ENCODE results near the gene STRADA.

The STRADA gene

DNA sequence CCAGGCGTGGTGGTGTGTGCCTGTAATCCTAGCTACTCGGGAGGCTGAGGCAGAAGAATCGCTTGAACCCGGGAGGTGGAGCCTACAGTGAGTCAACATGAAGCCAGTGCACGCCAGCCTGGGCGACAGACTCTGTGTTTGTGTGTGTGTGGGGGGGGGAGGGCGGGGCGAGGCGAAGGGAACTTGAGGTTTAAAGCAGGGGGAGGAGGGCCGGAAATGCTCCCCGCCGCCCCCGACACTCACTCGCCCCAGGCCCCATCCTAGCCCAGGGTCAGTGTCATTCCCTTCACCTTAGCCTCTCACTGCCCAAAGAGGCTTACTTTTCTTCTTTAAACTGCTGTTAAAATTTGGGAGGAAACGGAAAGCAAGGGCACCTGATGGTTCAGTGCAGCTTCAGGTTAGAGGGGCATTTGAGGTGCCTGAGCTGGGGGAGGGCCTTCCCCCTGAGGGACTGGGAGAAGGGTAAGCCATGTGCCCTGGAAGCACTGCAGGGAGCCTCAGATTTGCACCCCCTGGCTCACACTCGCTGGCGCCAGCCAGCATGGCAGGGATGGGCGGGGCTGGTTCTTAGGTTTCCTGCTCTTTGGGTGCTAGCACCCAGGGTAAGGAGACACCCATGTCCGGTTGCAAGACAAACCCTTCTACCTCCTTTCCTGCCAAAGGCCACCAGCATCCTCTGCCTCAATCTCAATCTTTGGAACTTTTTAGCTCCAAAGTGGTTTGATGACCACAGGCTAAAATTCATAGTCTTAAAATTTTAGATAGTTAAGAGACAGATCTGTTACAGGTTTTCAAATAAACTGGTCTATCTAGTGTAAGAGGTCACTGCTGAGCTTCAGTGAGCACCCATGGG lies 39.5 kb downstream of the STRADA start:
- H3K4me3 ChIP-seq (ENCODE audit: low read depth, low read length), result no peak overlapping the region

DNA sequence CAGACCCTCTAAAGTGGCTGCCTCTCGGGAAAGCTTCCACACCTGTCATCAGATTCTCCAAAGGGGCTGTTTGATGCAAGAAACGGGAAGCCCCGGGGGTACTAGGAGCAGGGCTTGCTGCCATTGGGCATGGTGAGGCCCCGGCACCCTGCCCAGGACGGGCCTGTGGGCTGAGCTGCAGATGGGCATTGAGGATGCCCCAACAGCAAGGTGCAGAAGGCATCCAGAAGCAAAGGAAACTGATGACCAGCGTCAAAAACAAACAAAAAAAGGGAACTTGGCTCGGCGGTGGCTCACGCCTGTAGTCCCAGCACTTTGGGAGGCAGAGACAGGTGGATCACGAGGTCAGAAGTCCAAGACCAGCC lies 40.2 kb downstream of the STRADA start:
- no peak overlapping the region for H3K4me3 ChIP-seq (ENCODE audit: low read depth, low read length)

DNA sequence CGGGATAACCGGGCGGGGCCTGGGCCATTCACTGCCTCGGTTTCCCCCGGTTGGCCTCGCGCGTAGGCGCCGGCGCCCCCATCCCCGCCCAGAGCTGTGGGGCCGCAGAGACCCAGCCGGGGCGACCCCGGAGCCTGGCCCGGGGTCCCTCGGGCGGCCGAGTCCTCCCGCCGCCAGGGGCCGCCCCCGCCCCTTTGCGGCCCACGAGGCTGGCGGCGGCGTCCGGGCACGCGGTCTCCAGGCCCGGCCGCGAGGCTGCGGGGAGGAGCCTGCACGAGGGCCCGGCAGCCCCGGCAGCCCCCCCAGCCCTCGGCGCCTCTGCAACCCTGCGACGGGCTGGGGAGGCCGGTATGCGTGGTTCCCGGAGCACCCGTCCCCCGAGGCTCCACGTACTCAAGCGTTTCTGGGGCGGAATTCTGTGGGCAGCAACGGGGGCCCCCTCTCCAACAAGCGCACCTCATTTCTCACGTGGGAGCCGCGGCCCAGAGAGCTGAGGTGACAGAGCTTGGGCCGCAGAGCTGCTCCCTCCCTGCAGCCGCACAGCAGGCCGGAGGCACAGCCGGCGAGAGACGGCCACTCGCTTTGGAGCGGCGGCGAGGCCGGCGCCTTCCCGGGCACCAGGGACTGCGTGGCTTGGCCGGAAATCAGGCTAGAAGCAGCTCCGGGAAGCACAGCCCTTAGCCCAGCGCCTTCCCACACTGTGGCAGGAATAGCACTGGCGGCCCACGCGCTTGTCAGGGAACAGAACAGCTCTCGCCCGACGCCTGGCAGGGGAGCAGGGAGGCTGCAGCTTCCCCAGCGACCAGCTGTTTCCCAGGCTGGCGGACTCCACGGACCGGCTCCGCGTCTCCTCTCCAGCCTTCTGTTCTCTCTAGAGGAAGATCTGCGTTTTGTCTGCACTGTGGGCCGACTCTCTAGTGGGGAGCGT lies 40.8 kb downstream of the STRADA start:
- peak overlapping the region; percentile 37 for H3K4me3 ChIP-seq (ENCODE audit: low read depth, low read length)

DNA sequence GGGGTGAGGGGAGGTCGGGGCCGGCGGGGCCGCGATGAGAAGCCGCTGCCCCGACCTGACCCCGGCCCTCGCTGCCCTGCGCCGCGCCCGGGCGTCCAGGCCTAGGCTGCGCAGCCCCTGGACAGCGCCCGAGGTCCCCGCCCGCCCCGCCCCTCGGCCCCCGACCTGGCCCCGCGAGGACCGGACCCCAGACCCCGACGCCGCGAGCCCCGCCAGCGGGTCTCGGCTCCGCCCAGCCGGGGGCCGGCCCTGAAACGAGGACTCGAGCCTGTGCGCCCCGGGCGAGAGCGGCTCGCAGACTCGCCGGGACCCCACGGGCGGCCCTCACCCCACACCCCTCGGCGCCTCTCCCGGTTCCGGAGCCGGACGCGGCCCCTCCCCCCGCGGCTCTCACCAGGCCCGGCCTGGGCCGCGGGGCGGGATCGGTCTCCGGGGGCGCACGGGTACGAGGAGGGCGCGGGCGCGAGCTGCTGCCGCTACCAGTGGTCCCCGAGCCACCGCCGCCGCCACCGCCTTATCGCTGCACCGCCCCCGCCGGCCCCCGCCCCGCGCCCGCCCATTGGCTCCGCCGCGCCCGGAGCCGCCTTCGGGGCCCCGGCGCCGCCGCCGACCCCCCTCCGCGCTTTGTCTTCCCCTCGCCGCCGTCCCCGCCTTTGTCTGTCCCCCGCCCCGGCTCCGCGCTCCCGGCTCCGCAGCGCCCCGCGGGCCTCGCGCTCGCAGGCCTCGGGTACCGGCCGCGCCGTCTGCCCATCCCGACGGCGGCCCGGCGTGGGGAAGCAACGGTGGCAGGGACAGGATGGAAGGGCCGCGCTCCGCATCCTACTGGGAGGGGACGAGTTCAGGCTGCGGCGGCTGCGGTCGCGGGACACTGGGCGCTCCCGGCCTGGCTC lies 41.7 kb downstream of the STRADA start, which contains the start of gene LIMD2:
TSS of gene LIMD2 (minus strand) at position 488 of the 890 bp plus-strand sequence. CDS start 827 bp downstream, outside the sequence.
- peak within 1 kb of the TSS; percentile 48 for H3K4me3 ChIP-seq (ENCODE audit: low read depth, low read length)

DNA sequence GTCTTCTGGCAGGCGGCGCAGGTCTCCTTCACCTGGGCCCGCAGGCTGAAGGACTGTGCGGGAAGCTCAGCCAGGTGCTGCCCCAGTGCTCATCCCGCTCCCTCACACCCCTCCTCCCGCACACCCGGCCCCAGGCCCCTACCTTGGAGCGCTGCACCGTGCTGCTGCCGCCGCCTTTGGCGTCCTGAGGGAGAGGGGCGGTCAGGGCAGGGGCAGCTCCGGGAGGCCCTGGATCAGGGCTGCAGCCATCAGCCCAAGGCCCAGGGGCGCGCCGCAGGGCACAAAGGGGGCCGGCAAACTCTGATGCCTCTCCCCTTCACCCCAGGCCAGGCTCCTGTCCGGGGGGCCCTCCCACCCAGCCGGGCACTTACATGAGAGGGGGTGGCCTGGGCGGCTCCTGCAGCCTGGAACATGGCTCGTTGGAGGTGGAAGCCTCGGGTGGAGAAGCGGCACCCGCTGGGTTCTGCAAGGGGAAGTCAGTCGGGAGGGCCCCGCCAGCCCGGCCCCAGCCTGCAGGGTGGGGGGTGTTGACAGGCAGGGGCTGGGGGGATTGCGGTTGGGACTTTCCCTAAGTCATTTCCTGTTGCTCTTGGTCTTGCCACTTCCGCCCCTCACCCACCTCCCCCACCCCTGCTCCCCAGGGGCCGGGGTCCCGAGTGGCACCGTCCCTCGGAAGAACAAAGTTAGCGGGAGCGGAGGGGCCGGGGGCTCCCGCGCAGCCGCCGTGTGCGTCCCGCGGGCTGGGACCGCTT lies 42.5 kb downstream of the STRADA start:
- H3K4me3 ChIP-seq (ENCODE audit: low read depth, low read length), result peak overlapping the region; percentile 48

DNA sequence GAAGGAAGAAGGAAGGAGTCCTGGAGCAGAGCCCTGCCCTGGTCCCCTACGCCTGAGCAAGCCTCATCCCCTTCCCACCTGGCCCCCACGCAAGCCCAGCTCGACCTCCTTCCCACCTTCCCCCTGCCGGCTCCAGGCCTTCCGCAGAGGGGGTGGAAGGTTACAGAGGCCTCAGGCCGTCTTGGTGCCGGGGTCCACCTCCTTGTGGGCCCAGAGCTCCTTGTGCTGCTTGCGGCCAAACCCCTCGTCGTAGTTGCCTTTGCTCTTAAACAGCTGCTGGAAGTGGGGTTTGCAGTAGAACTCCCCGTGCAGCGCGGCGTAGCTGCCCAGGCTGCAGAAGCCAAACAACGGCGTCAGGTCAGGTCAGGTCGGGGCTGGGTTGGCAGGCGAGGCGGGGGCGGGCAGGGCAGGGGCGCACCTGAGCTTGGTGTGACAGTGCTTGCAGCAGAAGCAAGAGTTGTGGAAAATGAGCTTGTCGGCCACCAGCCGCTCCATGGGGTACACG lies 43.2 kb downstream of the STRADA start:
- H3K4me3 ChIP-seq (ENCODE audit: low read depth, low read length), result peak overlapping the region; percentile 48

DNA sequence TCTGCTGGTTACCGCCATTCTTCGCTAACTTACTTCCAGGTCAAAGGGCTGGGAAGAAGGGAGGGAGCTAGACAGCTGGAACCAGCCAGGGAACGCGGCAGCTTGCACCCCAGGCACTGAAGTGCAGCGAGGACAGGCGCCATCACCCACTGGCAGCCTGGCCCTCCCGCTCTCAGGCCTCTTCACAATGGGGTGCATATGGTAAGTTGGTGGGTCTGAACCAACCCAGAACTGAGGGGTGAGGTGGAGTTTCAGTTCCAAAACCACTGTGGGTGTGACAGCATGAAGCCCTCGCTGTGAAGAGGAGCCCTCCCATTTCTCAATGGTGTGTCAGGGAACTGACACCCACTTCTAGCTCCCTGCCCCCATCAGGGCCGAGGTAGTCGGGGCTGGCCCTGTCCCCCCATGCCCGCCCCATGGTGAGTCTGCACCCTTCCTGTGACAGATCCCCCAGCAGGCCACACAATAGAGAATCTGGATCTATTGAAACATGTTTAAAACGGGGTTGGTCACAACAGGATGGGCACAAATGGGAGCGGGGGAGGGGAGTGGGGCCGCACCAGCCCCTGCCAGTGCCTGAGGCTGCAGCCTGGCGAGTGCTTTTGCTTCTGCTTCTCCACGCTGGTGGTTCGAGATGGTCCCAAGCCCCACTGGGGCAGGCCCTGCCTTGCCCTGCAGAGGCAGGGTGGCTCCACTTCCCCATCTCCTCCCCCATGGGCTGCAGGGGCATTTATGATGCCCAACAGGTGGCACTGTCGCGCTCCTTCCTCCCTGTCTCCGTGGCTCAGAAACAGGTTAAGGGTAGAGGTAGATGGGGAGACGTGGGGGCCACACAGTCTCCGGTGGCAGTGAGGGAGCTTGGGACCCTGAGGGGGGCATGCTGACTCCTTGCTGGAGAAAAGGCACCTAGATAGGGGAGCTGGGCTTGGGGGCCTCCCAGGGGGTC lies 44.0 kb downstream of the STRADA start:
- no peak overlapping the region for H3K4me3 ChIP-seq (ENCODE audit: low read depth, low read length)

DNA sequence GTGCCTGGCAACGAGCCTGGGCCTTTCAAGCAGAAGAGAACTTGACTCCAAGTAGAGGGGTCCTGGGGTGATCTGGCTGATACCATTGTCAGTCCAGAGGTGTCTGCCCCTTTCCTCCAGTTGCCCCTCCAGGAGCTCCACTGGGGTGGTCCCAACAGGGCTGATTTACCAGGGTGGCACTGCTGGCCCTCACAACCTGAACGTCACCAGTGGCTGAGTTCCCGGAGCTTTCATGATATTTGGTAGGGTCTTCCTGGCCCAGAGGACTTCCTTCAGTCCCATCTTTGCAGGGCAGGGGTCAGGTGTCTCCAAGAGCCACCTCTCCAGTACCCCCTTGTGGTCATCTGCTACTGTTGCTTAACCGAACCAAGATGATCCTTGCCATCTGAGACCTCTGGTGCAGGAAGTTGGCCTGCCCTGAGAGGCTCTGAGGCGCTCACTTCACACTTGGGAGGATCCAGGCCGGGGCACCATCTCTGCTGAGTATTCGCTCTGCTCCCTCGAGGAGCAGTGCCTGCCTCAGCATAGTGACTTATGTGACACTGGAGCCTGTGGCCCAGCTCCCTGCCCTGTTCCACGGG lies 45.1 kb downstream of the STRADA start:
- H3K4me3 ChIP-seq (ENCODE audit: low read depth, low read length), result no peak overlapping the region

DNA sequence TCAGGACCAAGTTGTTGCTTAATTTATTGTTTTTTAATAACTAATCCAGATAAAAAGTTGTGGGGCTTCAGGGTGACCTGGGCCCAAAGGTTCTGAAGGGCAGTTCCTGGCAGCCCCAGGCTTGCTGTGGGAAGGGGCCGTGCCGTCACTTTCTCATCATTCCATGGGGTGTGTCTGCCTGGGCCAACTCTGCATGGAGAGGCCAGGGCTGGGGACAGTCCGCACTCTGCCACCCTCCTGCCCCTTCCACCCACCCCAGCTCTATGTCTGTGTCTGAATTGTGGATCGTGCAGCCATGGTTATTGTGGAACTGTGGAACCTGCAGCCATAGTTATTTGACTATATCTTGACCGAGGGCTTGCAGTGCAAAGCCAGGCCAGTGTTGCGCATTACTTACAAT lies 45.7 kb downstream of the STRADA start:
- no peak overlapping the region for H3K4me3 ChIP-seq (ENCODE audit: low read depth, low read length)

DNA sequence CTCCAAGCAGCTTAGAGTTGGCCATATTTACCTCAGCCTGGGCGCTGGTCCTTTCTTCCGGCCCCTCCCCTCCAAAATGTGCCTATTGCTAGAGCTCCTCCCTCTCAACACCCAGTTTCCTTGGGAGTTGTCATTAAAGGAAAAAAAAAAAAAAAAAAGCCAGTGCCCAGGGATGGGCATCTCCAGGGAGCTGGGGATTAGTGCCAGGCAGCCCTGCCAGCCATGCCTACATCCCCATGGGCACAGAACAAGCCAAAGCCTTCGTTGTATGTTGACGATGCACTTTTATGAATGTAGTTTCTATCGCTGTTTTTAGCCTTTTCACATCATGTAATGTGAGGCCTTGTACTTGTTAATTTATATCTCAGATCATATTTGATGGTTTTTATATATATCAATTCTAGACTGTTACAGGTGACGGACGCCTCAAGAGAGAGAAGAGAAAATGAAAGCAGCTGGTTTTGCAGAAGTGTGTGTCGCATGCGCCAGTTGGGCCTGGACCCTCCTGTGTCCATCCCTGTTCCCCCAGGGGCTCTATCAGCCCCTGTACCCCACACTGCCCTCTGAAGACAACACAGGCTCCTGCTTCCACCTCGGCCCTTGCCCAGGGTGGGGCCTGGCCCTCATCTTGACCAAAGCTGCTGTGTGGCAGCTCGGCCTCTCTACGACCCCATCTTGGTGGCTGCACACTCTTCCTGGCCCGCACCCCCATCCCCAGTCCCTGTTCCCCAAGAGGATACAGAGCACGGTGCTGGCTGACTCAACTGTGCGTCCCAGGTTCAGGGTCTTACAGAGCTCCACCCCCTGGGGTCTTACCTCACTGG lies 46.4 kb downstream of the STRADA start:
- no peak overlapping the region for H3K4me3 ChIP-seq (ENCODE audit: low read depth, low read length)

DNA sequence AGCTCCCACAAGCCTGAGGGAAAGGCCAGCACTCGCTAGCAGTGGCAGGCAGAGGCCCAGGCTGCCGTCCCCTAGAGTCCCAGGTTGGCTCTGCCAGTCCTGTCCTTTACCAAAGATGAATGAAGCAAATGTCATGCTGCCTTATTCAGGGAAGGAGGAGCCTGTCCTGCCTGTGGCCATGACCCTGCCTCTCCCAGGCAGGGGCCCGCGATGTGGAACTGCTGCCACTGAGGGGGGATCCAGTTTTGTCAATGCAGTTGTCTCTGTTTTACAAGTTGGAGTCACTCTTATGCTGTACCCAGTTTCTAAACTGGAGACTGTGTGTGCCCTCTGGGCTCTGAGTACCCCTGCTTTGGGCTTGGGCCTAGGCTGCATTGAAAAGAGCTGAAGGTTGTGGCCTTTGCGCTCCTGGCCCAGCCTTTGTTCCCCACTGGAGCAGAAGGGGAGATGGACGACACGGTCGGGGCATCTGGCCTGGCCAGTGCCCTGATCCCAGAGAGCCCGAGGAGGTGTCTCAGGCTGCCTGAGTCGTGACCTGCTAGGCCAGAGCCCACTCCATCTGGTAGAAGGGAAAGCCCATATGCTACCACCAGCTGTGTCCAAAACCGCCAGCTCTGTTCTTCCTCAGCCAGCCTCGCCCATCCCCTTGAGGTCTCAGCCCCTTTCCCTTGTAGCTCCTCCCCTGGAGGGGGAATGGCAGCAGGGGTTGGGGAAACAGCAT lies 47.2 kb downstream of the STRADA start:
- no peak overlapping the region for H3K4me3 ChIP-seq (ENCODE audit: low read depth, low read length)

DNA sequence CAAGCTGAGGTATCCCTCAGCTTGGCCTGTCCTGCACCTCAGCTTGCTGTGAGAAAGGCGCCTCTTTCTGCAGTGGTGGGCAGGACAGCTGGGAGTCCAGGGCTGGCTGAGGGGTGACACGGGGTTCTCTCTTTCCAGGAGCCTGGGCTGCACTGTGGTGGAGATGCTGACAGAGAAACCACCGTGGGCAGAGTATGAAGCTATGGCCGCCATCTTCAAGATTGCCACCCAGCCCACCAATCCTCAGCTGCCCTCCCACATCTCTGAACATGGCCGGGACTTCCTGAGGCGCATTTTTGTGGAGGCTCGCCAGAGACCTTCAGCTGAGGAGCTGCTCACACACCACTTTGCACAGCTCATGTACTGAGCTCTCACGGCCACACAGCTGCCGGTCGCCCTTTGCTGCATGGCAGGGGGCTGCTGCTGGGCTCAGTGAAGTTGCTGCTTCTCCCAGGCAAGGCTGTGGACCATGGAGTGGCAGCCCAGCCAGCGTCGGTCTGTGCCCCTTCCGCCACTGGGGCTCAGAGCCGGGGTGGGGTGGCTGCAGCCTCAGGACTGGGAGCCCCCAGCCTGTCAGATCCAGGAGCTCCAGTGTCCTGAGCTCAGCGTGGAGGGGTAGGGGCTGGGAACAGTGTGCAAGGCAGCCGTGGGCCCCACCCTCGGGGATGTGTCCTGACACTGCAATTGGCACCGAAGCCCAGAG lies 48.0 kb downstream of the STRADA start:
- no peak overlapping the region for H3K4me3 ChIP-seq (ENCODE audit: low read depth, low read length)

DNA sequence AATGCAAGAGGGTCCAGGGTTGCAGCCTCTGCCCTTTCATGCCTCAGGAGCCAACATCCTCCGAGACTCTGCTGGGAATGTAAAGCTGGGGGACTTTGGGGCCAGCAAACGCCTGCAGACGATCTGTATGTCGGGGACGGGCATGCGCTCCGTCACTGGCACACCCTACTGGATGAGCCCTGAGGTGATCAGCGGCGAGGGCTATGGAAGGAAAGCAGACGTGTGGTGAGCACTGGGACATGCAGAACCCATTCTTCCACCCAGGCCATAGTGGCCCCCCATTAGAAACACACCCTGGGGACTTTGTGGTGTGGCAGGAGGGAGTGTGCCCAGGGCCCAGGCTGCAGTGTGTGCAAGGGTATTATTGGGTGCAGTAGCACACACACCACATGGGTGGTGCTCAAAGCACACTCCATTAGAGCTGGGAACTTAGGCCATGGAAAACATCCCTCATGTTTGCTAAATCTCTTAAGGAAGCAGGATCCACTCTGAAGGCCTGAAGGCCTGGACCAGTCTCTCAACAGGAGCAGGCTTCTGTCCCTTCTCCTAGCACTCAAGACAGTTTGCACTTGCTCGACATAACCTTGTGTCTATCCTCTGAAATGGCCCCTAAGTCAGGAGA lies 49.3 kb downstream of the STRADA start:
- no peak overlapping the region for H3K4me3 ChIP-seq (ENCODE audit: low read depth, low read length)

DNA sequence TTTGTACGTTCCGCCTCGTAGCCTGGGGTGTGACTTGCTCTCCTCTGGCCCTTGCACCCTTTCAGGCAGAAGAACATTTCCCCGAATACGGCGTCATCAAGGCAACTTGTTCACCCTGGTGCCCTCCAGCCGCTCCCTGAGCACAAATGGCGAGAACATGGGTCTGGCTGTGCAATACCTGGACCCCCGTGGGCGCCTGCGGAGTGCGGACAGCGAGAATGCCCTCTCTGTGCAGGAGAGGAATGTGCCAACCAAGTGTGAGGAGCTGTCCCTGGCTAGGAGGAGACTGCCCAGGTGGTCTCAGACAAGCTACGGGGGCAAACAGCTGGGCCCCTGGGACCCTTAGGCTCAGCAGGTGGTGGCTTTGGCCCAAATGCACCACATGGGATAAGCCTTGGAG lies 52.1 kb downstream of the STRADA start:
- no peak overlapping the region for H3K4me3 ChIP-seq (ENCODE audit: low read depth, low read length)

DNA sequence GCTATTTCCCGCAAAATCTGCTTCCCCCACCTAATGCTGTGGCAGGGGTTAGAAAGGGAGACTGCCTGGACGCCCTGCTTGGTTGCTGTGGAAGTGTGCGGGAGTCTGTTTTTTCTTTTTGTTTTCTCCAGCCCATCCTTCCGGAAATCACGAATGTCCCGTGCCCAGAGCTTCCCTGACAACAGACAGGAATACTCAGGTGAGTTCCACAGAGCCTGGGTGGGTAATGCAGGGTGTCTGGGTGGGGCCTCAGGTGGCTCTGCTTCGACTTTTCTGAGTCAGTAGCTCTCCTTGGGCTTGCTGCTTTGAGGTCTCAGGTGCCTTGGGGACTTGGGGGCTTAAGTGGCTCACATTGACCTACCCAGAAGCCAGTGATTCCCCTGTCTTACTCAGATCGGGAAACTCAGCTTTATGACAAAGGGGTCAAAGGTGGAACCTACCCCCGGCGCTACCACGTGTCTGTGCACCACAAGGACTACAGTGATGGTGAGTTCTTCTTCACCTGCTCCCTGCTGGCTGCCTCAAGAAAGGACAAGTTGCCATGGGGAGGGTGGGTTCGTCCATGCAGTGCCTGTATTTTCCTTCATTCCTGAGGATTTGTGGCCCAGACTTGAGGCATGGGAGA lies 53.1 kb downstream of the STRADA start:
- no peak overlapping the region for H3K4me3 ChIP-seq (ENCODE audit: low read depth, low read length)

Data from iPS-11a (cell line).